NCI-H2081 treated with DMSO at 0.1 percent for 48 hours (cell line): Measurements from ENCODE around the gene CASQ2.

Experiments used
- DNase-seq: peaks from one replicate; lab custom pipeline; 2025; lab: John Stamatoyannopoulos, UW

The CASQ2 gene

GRCh38 chr1:115694805-115695204 is 73.7 kb downstream of the CASQ2 start:
- no peak for DNase-seq

DNA sequence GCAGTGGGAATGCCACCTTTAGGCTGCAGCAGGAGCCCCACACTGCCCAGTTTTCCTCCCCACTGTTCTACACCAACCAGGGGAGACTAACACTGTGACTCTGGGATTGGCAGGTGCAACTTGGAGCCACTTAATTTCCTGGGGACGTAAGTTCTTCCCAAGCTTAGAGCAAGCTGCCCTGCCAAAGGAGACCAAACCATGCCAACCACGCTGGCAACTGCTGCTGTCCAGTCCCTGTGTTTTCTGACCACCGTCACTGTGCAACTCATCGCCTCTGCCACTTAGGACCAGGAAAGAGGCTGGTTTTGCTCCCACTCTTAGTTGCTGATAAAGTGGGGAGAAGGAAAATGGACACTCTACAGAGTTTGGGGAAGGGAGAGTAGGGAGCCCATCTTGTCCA is 76.3 kb downstream of the CASQ2 start:
- DNase-seq: no peak

GRCh38 chr1:115690972-115691371 is 77.5 kb downstream of the CASQ2 start:
- DNase-seq: no peak

DNA sequence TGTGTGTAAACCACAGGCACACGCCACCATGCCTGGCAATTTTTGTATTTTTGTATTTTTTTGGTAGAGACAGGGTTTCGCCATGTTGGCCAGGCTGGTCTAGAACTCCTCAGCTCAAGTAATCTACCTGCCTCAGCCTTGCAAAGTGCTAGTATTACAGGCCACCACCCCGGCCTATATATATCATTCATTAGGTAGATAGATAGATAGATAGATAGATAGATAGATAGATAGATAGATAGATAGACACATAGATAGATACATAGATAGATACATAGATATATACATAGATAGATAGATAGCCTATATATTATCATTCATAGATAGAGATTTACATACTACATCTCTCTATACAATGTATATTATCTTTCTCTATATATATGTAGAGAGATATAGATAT is 80.8 kb downstream of the CASQ2 start:
- DNase-seq: no peak

- DNase-seq: no peak
Measured at GRCh38 chr1:115685029-115685705, 83.3 kb downstream of the CASQ2 start.

GRCh38 chr1:115682792-115683191 is 85.7 kb downstream of the CASQ2 start:
- no peak for DNase-seq

DNA sequence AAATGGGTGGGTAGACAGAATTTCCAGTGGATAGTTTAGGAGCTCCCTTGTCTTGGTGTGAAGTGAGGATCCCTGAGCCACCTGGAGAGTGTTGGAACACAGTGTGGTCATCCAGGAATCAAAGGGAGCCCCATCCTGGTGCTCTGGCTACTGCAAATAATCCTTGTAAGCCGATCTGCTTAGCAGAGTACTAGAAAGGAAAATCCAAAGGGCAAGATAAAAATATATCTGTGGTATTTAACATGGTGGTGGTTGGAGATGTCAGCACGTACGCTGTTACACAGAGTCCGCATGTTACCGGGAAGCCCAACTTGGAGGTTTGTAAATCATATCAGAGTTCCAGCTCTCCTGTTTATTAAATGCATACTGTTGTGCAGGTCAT is 87.8 kb downstream of the CASQ2 start:
- no peak for DNase-seq

GRCh38 chr1:115679141-115679611 is 89.3 kb downstream of the CASQ2 start:
- no peak for DNase-seq

- no peak for DNase-seq
Measured at GRCh38 chr1:115678141-115678540, 90.4 kb downstream of the CASQ2 start.

- no peak for DNase-seq
Measured at GRCh38 chr1:115677565-115677964, 90.9 kb downstream of the CASQ2 start.

GRCh38 chr1:115677182-115677555 is 91.3 kb downstream of the CASQ2 start:
- DNase-seq: no peak

DNA sequence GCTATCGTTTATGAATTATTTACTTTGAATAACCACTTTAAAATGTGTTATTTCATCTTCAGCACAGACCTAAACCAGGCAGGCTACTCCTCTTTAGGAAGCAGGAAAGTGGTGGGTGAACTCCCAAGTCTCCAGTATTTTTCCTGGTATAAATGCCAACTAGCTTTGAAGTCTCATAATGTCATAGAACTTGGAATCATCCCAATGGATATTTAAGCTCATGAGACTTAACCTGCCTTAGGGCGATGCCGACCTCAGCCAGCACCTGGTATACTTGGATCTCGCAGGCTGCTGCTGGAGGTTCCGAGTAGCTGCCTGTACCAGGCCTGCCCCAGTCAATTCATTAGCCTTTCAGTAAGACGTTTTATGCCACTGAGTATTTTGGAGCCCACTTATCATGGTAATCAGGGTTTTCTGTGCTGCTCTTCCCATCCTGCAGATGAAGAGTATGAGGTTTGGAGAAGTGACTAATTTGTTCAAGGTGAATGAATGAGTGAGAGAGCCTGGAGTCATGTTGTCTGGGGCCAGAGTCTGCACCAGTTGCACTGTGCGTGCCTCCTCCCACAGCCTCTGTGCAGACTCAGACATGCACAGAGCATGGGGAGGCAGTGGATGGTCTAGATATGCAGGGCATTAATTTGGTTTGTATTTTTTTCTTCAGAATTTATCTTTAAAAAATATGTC is 91.9 kb downstream of the CASQ2 start:
- DNase-seq: no peak

DNA sequence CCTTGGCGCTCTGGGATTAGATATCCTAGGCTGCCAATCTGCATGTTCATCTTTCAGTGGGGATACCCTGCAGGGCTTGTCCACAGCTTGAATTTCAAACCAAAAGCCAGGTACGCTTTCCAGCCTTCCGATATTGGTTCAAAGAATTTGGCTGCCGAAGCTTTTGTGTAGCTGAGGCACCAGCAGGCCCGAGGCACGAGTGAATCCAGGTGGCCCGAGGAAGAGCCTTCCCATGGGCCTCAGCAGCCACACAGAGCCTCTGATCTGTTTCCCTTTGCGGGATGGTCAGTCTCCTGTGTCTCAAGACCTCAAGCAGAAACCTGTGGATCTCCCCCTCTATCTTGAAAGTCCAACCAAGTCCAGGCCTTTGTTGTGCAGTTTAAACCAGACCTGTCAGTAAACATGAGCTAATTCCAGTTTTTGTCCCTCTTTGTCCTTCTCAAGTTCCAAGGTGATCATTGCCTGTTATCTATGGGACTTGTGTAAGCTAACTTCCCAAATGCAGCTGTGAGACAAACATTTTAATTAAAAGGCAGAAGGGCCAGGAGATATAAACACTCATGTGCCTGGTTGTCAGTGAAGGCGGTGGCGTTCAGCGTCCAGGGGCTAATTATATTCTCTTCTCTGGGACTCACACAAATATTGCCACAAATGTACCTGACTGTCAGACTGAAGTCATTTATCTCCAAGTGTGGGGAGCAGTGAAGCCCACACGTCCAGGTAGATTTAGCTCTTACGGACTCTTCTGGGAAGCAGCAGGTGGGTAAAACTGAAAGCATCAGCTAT is 96.1 kb downstream of the CASQ2 start:
- no peak for DNase-seq

DNA sequence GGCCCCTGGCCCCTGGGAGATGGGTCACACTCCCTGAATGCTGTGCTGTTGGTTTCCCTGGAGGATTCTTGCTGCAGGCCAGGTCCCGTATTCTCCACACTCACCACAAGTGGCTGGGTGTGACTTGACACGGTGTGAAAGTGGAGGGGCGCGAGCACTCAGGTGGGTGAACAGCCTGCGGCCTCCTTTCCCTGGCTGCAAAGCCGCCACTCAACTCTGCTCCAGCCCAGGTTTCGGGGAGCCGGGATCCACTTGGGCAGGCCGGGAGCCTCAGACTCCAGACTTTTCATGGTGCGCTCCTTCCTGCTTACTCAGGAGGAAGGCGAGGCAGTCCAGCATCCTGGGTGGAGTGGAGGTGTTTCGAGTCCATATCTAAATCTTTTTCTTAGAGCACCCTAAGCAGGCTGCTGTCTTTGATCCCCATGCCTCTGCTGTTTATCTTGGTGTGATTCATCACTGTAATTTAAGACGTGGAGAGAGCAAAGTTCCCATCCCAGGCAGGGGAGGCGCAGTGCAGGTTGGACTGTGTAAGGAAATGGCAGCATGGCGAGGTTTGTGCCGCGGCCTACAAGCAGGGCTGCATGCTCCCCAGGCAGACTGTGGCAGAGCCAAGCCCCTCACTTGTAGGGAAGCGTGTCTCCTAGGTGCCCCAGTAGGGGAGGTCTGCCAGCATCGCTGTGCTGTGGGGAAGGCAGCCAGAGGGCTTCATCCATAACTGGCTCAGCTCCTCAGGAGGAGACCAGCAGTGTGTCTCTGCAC is 97.2 kb downstream of the CASQ2 start:
- DNase-seq: no peak

DNA sequence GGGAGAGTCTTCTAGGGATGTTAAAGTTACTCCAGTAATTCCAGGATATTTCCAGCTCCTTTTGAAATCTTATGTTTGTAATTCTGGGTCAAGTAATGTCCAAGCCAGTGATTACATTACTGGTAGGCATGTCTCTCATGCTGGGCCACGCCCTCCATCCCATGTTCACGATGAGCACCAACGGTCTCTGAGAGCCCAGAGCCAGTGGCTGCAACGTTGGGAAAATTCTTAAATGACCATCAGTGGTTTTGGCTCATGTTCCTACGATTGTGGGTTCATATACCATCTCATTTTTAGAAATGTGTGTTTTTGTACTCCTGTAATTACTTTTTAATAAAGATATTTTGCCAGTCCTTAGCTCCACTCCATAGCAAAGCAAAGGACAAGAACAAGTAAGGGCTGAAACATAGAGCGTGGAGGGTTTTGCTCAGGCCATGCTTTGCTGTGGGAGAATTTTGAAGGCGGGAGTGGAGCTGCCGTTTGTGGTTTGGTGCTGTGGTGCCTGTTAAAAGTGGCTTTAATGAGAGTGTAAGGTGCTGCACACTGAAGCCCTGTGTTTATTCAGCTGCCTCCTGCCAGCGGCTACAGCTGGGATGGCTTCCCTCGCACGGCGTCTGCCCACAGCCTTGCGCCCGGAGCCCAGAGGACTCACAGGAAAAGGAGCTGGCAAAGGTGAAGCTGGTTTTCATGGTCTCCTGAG is 97.9 kb downstream of the CASQ2 start:
- DNase-seq: peak; percentile 43

- DNase-seq: no peak
Measured at GRCh38 chr1:115669886-115670285, 98.6 kb downstream of the CASQ2 start.

DNA sequence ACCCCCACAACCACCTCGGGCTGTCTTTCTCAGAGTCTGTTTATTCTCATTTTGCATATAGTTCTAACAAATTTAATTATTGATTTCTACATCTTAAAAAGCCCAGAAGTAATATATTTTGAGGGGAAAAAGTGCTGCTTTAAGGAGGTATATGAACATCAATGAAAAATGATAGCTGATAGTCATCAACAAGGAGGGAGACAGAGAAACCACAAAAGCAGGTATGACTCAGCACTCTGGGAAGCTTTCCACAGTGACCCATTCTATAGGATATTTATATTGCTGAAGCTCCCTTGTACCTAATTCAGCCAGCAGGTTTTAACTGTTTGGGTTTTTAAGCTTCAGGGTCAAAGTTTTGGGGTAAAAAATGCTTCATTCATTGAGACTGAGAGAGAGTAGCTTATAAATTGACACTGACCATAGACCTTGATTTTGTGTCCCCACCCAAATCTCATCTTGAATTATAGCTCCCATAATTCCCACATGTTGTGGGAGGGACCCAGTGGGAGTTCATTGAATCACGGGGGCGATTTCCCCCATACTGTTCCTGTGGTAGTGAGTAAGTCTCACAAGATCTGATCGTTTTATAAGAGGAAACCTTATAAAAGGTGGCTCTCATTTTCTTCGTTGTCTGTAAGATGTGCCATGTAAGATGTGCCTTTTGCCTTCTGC is 99.4 kb downstream of the CASQ2 start:
- no peak for DNase-seq

DNA sequence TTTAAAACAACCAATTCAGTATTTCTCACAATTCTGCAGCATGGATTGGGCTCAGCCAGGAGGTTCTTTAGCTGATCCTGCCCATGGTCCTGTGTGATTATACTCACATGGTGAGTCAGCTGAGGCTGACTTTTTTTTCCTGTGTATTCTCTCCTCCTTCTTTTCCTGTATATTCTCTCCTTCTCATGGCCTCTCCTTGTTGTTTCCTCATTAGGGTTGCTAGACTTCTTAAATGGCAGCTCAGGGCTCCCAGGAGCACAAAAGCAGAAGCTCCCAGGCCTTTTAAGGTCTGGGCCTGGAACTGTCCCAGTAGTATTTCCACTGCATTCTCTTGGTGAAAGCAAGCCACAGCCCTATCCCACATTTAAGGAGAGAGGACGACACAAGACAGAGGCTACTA is 99.9 kb downstream of the CASQ2 start:
- no peak for DNase-seq

GRCh38 chr1:115666702-115667101 is 101.8 kb downstream of the CASQ2 start:
- DNase-seq: no peak

GRCh38 chr1:115666206-115666605 is 102.3 kb downstream of the CASQ2 start:
- no peak for DNase-seq
